Mucosa of descending colon (tissue), 3 donors: Measurements from ENCODE around the gene SMIM13. TPM values are rescaled to one million over a fixed set of nuclear protein-coding genes. Genes with fewer than 3 reads are reported as not detected.

Experiments
- ATAC-seq: fragments of 200-7000 bp; cut with Tn5 transposase; one replicate; pipeline ENCODE4 v1.9.1; 2020; ENCODE audit warnings: mild to moderate bottlenecking, moderate library complexity
- DNase-seq, 3 donors: peaks; one replicate each; pipeline ENCODE4 v3.0.0-alpha.2; 2020
- H3K36me3 ChIP-seq: fragments of 200-600 bp; one replicate; pipeline ENCODE4 v1.8.0; 2021; ENCODE audit warnings: low read depth, mild to moderate bottlenecking
- H3K4me1 ChIP-seq: fragments of 200-600 bp; one replicate; pipeline ENCODE4 v1.8.0; 2021; ENCODE audit warnings: low read depth, mild to moderate bottlenecking
- H3K4me3 ChIP-seq: fragments of 200-600 bp; one replicate; pipeline ENCODE4 v1.8.0; 2021; ENCODE audit warnings: mild to moderate bottlenecking
- H3K9me3 ChIP-seq: fragments of 200-600 bp; one replicate; pipeline ENCODE4 v1.8.0; 2021; ENCODE audit warnings: mild to moderate bottlenecking
- intact Hi-C, 2 donors: fragments of 100-400 bp; cut with DNase I in 1 of 2; cut with micrococcal nuclease in 1 of 2; formaldehyde crosslinking; loops; one replicate each; pipeline versions ENCODE4 v1.11.0 to v1.11.1; 2022; cut with DNase I, micrococcal nuclease
- total RNA-seq, 3 donors: library from RNA; stranded (reverse); fragmentation: NEBNext Ultra II Directional in 2 of 3; extraction: Animal tissue kit (Norgen Biotek cat#: 25700) in 2 of 3; gene quantifications; one replicate each; pipeline versions ENCODE4 v1.2.1 to v1.2.4, GENCODE V29; 2021 to 2023
- TF ChIP-seq, protein P1 (sequence below): fragments of 200-600 bp; IDR thresholded peaks from one replicate; pipeline ENCODE4 v1.8.0; 2022; ENCODE audit warnings: antibody characterized with exemption, mild to moderate bottlenecking
- donor health status: DM: no; HTN: no; CAD: no; lungs with moderate emphysema.
- donor health status: DM: no; HTN: no; CAD: no.
- donor health status: DM: no; HTN: yes; CAD: no.

Gene SMIM13
- total RNA-seq, 3 donors from 2014 or later: 5.4 to 10.9 (median 5.6) TPM

DNA sequence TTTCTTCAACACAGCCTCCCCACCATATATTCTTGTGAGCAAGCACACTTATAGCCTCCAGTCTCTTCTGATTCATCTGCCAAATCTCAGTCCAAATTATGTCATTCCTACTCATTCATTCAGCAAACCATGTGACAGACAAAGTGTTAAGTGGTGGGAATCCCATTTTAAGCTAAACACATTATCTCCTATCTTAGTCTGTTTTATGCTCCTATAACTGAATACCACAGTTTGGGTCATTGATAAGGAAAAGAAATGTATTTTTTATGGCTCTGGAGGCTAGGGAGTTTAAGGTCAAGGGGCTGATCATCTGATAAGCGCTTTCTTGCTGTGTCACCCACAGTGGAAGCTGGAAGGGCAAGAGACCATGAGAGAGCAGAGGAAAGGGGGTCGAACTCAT is 23.9 kb upstream of the SMIM13 start:
- Histone ChIP-seq H3K36me3 (no peaks in the 10 kb centered on the region), H3K4me3 (no peak overlapping the region), H3K4me1 (no peaks in the 10 kb centered on the region), H3K9me3 (no peaks in the 10 kb centered on the region)
- TF ChIP-seq, protein P1, sequence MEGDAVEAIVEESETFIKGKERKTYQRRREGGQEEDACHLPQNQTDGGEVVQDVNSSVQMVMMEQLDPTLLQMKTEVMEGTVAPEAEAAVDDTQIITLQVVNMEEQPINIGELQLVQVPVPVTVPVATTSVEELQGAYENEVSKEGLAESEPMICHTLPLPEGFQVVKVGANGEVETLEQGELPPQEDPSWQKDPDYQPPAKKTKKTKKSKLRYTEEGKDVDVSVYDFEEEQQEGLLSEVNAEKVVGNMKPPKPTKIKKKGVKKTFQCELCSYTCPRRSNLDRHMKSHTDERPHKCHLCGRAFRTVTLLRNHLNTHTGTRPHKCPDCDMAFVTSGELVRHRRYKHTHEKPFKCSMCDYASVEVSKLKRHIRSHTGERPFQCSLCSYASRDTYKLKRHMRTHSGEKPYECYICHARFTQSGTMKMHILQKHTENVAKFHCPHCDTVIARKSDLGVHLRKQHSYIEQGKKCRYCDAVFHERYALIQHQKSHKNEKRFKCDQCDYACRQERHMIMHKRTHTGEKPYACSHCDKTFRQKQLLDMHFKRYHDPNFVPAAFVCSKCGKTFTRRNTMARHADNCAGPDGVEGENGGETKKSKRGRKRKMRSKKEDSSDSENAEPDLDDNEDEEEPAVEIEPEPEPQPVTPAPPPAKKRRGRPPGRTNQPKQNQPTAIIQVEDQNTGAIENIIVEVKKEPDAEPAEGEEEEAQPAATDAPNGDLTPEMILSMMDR: no peak
- DNase-seq: no peak
- intact Hi-C loops: loop anchor here in 1 of 2 donors (5.0 kb wide), 1 partner anchor 117 kb away; no protein-coding TSS in a partner anchor
- no peak for ATAC-seq

- no peaks in the 10 kb centered on the region for H3K9me3 ChIP-seq
- H3K36me3 ChIP-seq: no peaks in the 10 kb centered on the region
- no peaks in the 10 kb centered on the region for H3K4me1 ChIP-seq
- ATAC-seq: no peak
- no peak overlapping the region for H3K4me3 ChIP-seq
- intact Hi-C loops: no loop called here
- DNase-seq: no peak
- TF ChIP-seq, protein P1: no peak
Observed at GRCh38 chr6:11072101-11072500, 21.5 kb upstream of the SMIM13 start.

DNA sequence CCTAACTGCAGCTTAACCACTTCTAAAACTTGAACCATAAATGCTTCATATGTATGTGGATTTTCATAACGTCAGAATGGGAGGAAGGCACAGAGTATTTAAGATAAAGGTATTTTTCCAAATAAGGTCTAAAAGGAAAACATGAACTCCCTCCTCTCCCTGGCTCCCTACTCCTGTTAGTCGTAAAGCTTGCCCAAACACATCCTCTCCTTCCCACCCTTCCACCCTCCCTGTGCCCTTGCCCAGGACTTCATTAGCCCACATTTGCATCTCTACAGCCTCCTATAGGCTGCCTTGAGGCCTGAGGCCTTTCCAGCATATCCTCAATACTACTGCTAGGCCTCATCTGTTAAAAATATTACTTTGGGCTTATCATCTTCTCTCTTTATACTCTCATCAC is 17.1 kb upstream of the SMIM13 start:
- Histone ChIP-seq H3K36me3 (no peaks in the 10 kb centered on the region), H3K4me3 (no peak overlapping the region), H3K4me1 (no peaks in the 10 kb centered on the region), H3K9me3 (no peaks in the 10 kb centered on the region)
- ATAC-seq: no peak
- intact Hi-C loops: no loop called here
- DNase-seq: no peak
- TF ChIP-seq, protein P1: no peak

DNA sequence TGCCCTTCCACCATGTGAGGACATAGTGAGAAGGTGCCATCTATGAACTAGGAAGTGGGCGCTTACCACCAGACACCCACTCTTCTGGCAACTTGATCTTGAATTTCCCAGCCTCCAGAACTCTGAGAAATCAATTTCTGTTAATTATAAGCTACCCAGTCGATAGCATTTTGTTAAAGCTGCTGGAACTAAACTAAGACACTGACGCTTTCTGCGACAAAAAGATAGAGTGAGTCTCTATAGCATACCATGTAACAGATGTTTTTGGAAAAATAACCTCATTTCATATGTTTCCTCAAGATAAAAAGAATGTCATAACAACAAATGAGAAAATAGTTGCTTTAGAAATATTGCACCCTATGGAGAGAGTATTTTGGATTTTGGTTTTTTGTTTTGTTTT is 15.4 kb upstream of the SMIM13 start:
- Histone ChIP-seq H3K9me3 (no peaks in the 10 kb centered on the region), H3K36me3 (no peaks in the 10 kb centered on the region), H3K4me1 (no peaks in the 10 kb centered on the region), H3K4me3 (no peak overlapping the region)
- no peak for DNase-seq
- no peak for ATAC-seq
- TF ChIP-seq, protein P1: no peak
- intact Hi-C loops: no loop called here

- intact Hi-C loops: no loop called here
- no peak overlapping the region for H3K4me3 ChIP-seq
- TF ChIP-seq, protein P1: no peak
- no peaks in the 10 kb centered on the region for H3K36me3 ChIP-seq
- ATAC-seq (no peak), DNase-seq (no peak)
- no peaks in the 10 kb centered on the region for H3K4me1 ChIP-seq
- H3K9me3 ChIP-seq: no peaks in the 10 kb centered on the region
Observed at GRCh38 chr6:11080296-11080695, 13.3 kb upstream of the SMIM13 start.

- Histone ChIP-seq H3K4me1 (no peaks in the 10 kb centered on the region), H3K36me3 (no peaks in the 10 kb centered on the region), H3K4me3 (no peak overlapping the region), H3K9me3 (no peaks in the 10 kb centered on the region)
- ATAC-seq (no peak), DNase-seq (no peak)
- TF ChIP-seq, protein P1: no peak
- intact Hi-C loops: no loop called here
Observed at GRCh38 chr6:11083491-11083890, 10.1 kb upstream of the SMIM13 start.
